GOT3 (cell line): ENCODE measurements around the gene PDLIM7.
"Not testable (repeated sequence)": the region's sequence is repeated elsewhere in the genome, so short reads cannot be mapped to it uniquely, and the experiment has no call there.

ENCODE experiments used
- DNase-seq: peaks from one replicate; lab custom pipeline; 2025; ENCODE audit warnings: mixed read lengths; lab: John Stamatoyannopoulos, UW

Gene PDLIM7

GRCh38 chr5:177497292-177498012 lies at the start of gene PDLIM7:
Gene PDLIM7 (minus strand): TSS chr5:177497604. CDS start chr5:177496512, 1,092 bp downstream.
- DNase-seq, result peak; percentile 96

DNA sequence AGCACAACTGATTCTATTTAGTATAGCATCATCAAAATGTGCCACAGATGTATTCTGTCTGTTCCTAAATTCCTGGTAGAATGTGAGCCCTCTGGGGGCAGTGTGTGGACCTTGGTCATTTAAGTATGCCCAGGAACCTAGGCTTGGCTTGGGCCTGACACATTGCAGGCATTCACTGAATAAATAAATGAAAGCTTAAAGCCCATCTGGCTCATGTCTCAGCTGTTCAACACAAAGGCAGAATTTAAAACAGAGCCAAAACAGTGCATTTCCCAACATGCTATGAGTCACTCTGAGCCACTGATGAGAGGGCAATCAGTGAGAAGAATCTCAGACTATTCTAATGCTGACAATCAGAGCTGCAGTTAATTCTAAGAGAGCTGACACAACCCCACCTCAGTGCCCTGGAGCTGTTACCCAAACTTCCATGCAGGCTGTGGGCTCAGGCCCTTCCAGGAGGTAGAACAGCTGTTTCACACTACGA lies 48.9 kb upstream of the PDLIM7 start:
- peak; percentile 62 for DNase-seq

- DNase-seq, result peak; percentile 39
Observed at GRCh38 chr5:177545487-177546257, 48.3 kb upstream of the PDLIM7 start.

- no peak for DNase-seq
Observed at GRCh38 chr5:177542816-177543465, 45.5 kb upstream of the PDLIM7 start.

DNA sequence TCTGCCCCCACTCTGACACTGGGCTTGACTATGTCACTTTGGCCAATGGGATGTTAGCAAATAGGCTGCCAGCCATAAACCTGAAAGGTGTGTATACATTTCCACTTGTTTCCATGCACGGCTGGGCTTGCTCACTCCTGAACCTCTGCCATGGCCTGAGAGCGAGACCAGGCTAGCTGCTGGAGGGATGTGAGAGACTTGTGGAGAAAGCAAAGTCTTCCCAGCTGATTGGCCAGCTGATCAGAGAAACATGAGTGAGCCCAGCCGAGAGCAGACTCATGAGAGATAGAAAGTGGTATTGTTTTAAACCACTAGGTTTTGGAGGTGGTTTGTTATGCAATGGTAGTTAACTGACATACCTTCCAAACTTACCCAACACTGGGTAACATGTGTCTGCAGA lies 43.0 kb upstream of the PDLIM7 start:
- DNase-seq, result no peak

- peak; percentile 24 for DNase-seq
Observed at GRCh38 chr5:177539411-177539810, 42.0 kb upstream of the PDLIM7 start.

- DNase-seq, result no peak
Observed at GRCh38 chr5:177538876-177539275, 41.5 kb upstream of the PDLIM7 start.

- peak; percentile 35 for DNase-seq
Observed at GRCh38 chr5:177537389-177538361, 40.3 kb upstream of the PDLIM7 start.

DNA sequence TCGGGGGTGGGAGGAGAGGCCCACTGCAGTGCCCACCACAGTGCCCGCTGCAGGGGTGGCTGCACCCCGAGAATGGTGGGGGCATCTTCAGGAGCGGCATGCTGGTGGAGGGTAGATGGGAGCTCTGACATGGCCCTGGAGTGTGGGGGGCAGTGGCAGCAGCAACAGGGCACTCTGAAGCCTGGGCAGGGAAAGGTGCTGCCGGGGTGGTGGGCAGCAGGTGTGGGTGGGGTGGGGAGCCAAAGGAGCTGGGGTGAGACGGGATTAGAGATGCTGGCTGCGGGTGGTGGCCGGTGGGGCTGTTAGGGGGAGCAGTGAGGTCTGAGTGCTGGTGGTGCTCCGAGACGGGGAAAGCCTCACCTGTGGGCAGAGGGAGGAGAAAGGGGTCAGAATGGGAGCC lies 39.0 kb upstream of the PDLIM7 start:
- no peak for DNase-seq

- no peak for DNase-seq
Observed at GRCh38 chr5:177535125-177535524, 37.7 kb upstream of the PDLIM7 start.

DNA sequence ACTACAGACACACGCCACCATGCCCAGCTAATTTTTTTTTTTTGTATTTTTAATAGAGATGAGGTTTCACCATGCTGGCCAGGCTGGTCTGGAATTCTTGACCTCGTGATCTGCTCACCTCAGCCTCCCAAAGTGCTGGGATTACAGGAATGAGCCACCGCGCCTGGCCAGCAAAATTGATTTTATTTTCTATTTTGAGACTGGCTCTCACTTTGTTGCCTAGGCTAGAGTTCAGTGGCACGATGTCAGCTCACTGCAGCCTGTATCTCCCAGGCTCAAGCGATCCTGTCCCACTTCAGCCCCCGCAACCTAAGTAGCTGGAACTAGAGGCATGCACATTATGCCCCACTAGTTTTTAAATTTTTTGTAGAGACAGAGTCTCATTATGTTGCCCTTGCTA lies 37.0 kb upstream of the PDLIM7 start:
- not testable (repeated sequence) for DNase-seq

- no peak for DNase-seq
Observed at GRCh38 chr5:177531209-177531940, 34.0 kb upstream of the PDLIM7 start.

- DNase-seq, result no peak
Observed at GRCh38 chr5:177530638-177531037, 33.2 kb upstream of the PDLIM7 start.

DNA sequence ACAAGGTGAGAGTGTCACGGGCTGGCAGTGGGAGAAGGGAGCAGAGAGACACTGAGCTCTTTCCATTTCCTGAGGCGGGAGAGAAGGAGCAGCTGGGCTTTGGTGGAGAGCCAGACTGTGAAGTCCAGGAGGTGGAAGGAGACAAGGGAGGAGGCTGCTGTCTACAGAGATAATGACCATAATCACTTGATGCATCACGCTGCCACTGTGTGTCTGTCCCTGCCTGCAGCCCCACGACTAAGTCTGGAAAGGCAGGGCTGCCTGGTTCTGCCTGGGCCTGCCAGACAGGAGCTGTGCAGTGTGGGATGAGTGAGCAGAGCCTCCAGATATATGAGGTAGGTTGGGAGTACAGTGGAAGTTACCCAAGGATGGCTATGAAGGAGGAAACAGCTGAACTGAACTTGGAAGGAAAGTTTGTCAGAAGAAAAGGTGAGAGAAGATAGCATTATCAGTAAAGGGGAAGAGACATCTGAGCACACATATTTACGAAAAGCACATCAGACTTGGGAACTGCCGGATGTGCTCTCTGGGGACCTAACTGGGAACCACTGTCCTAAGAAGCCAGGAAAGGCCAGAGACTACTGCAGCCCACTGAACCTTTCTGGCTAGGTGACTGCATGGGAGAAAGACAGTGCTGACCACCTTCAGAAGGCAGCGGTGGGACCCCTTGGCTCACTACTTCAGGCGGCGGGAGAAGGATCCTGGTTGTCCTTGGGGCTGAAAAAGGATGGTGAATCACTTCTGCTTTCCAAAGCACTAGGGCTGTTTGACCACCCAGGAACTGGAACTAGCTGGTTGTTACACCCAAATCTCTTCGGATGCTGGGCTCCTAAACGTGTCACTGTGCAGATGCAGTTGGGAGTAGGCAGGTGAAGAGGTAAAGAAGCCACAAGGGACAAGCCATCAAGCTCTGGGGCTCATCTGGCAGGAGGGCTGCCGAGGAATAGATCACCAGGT lies 32.1 kb upstream of the PDLIM7 start:
- no peak for DNase-seq

GRCh38 chr5:177528631-177529030 lies 31.2 kb upstream of the PDLIM7 start:
- DNase-seq, result no peak

DNA sequence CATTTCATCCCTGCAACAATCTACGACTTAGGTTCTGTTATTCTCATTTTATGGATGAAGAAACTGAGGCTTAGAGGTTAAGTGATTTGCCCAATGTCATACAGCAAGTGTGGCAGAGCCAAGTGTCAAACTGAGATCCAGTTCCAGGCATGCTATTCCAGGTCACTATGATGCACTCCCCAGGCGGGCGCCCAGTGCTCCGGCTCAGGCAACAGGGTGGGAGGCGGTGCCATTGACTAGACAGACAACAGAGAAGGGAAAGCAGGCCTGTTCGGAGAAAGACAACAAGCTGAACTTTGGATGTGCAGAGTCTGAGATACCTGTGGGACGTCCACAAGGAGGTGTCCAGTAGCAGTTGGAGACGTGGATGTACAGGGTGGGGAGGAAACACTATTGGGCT lies 30.2 kb upstream of the PDLIM7 start:
- no peak for DNase-seq

DNA sequence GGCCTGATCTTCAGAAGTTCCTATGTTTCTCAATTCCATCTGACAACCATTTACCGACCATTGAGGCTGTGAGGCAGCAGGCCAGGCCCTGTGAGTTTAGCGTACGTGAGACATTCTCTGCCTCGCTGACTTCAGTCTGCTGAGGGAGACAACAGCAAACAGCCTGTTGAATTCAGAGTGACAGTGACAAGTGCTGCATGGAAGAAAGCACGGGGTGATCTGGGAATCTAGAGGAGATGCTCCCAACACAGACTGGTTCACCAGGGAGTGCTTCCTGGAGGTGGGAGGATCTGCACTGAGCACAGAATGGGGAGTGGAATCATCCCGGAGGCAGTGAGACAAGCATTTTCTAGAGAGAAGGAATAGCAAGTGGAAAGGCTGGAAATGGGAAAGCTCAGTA lies 29.4 kb upstream of the PDLIM7 start:
- no peak for DNase-seq

DNA sequence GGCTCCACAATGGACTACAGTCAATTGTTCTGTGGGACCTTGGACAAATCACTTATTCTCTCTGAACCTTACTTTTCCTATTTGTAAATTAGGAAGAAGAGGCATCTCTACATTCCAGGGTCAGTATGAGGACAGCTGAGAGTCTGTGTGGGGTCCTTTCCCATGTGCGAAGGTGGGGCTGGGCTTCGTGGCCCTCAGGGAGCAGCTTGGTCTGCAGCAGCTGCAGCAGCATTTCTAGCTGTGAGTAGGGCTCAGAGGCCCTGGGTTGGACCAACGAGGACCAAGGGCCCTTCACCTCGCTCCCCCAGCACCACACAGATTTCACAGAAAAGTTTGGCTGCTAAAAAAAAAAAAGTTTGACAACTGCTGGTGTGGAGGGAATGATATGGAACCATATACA lies 28.8 kb upstream of the PDLIM7 start:
- no peak for DNase-seq

DNA sequence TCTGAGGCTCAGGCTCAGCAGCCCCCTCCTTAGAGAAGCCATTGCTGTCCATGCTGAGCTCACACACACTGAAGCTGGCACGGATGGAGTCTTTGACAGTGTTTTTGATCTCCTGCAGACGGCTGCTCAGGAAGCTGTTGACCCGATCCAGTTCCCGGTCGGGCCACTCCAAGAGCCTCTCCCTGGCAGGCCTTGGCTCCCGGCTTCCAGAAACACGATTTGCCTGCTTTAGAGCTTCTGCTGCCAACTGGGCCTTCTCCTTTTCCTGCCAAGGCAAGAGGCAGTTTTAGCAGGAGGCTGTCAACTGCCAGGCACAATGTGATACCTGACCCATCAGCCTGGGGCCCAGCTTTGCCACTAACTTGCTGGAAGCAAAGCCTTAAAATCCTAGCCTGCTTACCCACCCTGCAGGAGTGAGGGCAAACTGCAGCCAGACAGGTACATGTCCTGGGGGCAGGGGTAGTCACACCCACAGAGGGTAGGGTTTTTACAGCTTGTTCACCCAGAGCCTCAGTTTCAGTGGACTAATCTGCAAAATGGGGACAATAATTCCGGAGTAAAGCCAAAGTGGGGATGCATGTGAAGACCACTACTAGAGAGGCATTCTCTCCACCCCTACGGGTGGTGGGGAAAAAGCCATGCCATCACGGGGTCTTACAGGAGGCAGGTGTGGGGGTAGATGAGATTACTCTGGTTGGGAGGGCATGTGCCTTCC lies 27.7 kb upstream of the PDLIM7 start:
- DNase-seq, result no peak
